Neural cell (in vitro differentiated cells): ENCODE results near the gene CHMP1A. TPM values are rescaled to one million over a fixed set of nuclear protein-coding genes. Genes with fewer than 3 reads are reported as not detected.

Experiments
- H2AFZ ChIP-seq: fragments of 200-600, 300-800 bp; sonication (generic), shearing (Covaris generic); 2 replicates; pipeline ENCODE4 v1.6.0; 2014; ENCODE audit warnings: low read depth, mild to moderate bottlenecking, antibody characterized with exemption, low read length, moderate library complexity
- H3F3A ChIP-seq: fragments of 200-600 bp; shearing (Covaris generic); 2 replicates; pipeline ENCODE4 v1.6.1; 2016; ENCODE audit warnings: mild to moderate bottlenecking, moderate library complexity, mixed read lengths, antibody characterized with exemption, low read length; ENCODE audit not compliant: insufficient read depth, poor library complexity, severe bottlenecking
- H3K27ac ChIP-seq: fragments of 200-600, 300-800 bp; sonication (generic), shearing (Covaris generic); 2 replicates; pipeline ENCODE4 v1.5.1; 2014; ENCODE audit warnings: mild to moderate bottlenecking, low read length, moderate library complexity
- H3K27me3 ChIP-seq: fragments of 300-800, 200-600 bp; sonication (generic), shearing (Covaris generic); 2 replicates; pipeline ENCODE4 v1.6.0; 2014; ENCODE audit warnings: mild to moderate bottlenecking, low read depth, low read length, moderate library complexity; ENCODE audit not compliant: insufficient read depth
- H3K36me3 ChIP-seq: fragments of 300-800, 200-600 bp; sonication (generic), shearing (Covaris generic); 2 replicates; pipeline ENCODE4 v1.5.1; 2014; ENCODE audit warnings: mild to moderate bottlenecking, antibody characterized with exemption, low read length, moderate library complexity; ENCODE audit not compliant: insufficient read depth
- H3K4me2 ChIP-seq: fragments of 300-800, 200-600 bp; sonication (generic), shearing (Covaris generic); 2 replicates; pipeline ENCODE4 v1.6.0; 2014; ENCODE audit warnings: mild to moderate bottlenecking, low read length
- H3K4me3 ChIP-seq: fragments of 300-800, 200-600 bp; sonication (generic), shearing (Covaris generic); 2 replicates; pipeline ENCODE4 v1.5.1; 2014; ENCODE audit warnings: mild to moderate bottlenecking, low read length, moderate library complexity
- H3K79me2 ChIP-seq: fragments of 200-600 bp; shearing (Covaris generic); replicated peaks from 2 replicates; pipeline ENCODE4 v1.6.0; 2014; ENCODE audit warnings: mild to moderate bottlenecking, low read length, moderate library complexity; ENCODE audit not compliant: insufficient read depth
- H3K9ac ChIP-seq: fragments of 300-800, 200-600 bp; sonication (generic), shearing (Covaris generic); 2 replicates; pipeline ENCODE4 v1.6.1; 2016; ENCODE audit warnings: mild to moderate bottlenecking, low read length, mixed read lengths
- H3K9me2 ChIP-seq: fragments of 200-600 bp; shearing (Covaris generic); 2 replicates; pipeline ENCODE4 v1.6.1; 2016; ENCODE audit warnings: mild to moderate bottlenecking, low read length, mixed read lengths; ENCODE audit not compliant: insufficient read depth
- H3K9me3 ChIP-seq: fragments of 200-600, 300-800 bp; sonication (generic), shearing (Covaris generic); 2 replicates; pipeline ENCODE4 v1.6.1; 2016; ENCODE audit warnings: mild to moderate bottlenecking, mixed run types, low read length, moderate library complexity, mixed read lengths
- H4K20me1 ChIP-seq: fragments of 200-600 bp; shearing (Covaris generic); 2 replicates; pipeline ENCODE4 v1.6.1; 2016; ENCODE audit warnings: mild to moderate bottlenecking, mixed run types; ENCODE audit not compliant: insufficient read depth
- EP300 ChIP-seq: fragments of 450-650 bp; conservative IDR thresholded peaks from 2 replicates; pipeline ENCODE4 v1.6.1; 2014; ENCODE audit warnings: antibody characterized with exemption, mild to moderate bottlenecking, moderate library complexity; ENCODE audit not compliant: poor library complexity, severe bottlenecking
- EZH2 ChIP-seq: fragments of 200-600, 300-800 bp; shearing (Covaris generic), sonication (generic); IDR thresholded peaks from 2 replicates; pipeline ENCODE4 v1.6.1; 2014; ENCODE audit warnings: antibody characterized with exemption, low read length, borderline replicate concordance, mild to moderate bottlenecking; ENCODE audit not compliant: insufficient read depth, poor library complexity, severe bottlenecking
- MXI1 ChIP-seq: fragments of 450-650 bp; conservative IDR thresholded peaks from 2 replicates; pipeline ENCODE4 v1.6.1; 2014; ENCODE audit warnings: antibody characterized with exemption, mild to moderate bottlenecking; ENCODE audit not compliant: poor library complexity, severe bottlenecking
- POLR2AphosphoS5 ChIP-seq: IDR thresholded peaks from 2 replicates; pipeline ENCODE4 v1.6.1; 2012
- RAD21 ChIP-seq: fragments of 450-650 bp; conservative IDR thresholded peaks from 2 replicates; pipeline ENCODE4 v1.6.1; 2014; ENCODE audit warnings: antibody characterized with exemption, mild to moderate bottlenecking, moderate library complexity
- SMC3 ChIP-seq: fragments of 450-650 bp; conservative IDR thresholded peaks from 2 replicates; pipeline ENCODE4 v1.6.1; 2014; ENCODE audit warnings: antibody characterized with exemption, mild to moderate bottlenecking, moderate library complexity; ENCODE audit not compliant: poor library complexity
- TAF1 ChIP-seq: IDR thresholded peaks from 2 replicates; pipeline ENCODE4 v1.6.1; 2012; ENCODE audit warnings: low read depth
- polyA plus RNA-seq: library from polyadenylated mRNA; depleted of rRNA; stranded (reverse); fragments of >200 nt; gene quantifications from 2 replicates; pipeline ENCODE4 v1.2.3, GENCODE V29; 2014
- TF ChIP-seq, protein P1 (sequence below): fragments of 450-650 bp; IDR thresholded peaks from 2 replicates; pipeline ENCODE4 v1.5.1; 2014; ENCODE audit warnings: antibody characterized with exemption, mild to moderate bottlenecking, moderate library complexity; ENCODE audit not compliant: poor library complexity, severe bottlenecking
- TF ChIP-seq, protein P2 (sequence below): IDR thresholded peaks from 2 replicates; pipeline ENCODE4 v1.6.1; 2012; ENCODE audit warnings: borderline replicate concordance

CHMP1A gene
- polyA plus RNA-seq, 1 donor from 2014 or later: 113 TPM

GRCh38 chr16:89689142-89689541, 31.6 kb upstream of the CHMP1A start:
- H3F3A ChIP-seq: no peaks in the 10 kb centered on the region
- H3K36me3 ChIP-seq: no peaks in the 10 kb centered on the region
- no peaks in the 10 kb centered on the region for H4K20me1 ChIP-seq
- H3K9me3 ChIP-seq: no peaks in the 10 kb centered on the region
- H3K27ac ChIP-seq: no peak overlapping the region
- no peak overlapping the region for H3K9ac ChIP-seq
- TF ChIP-seq, protein P1, sequence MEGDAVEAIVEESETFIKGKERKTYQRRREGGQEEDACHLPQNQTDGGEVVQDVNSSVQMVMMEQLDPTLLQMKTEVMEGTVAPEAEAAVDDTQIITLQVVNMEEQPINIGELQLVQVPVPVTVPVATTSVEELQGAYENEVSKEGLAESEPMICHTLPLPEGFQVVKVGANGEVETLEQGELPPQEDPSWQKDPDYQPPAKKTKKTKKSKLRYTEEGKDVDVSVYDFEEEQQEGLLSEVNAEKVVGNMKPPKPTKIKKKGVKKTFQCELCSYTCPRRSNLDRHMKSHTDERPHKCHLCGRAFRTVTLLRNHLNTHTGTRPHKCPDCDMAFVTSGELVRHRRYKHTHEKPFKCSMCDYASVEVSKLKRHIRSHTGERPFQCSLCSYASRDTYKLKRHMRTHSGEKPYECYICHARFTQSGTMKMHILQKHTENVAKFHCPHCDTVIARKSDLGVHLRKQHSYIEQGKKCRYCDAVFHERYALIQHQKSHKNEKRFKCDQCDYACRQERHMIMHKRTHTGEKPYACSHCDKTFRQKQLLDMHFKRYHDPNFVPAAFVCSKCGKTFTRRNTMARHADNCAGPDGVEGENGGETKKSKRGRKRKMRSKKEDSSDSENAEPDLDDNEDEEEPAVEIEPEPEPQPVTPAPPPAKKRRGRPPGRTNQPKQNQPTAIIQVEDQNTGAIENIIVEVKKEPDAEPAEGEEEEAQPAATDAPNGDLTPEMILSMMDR: no peak
- TF ChIP-seq EZH2: no peak
- no peak for TF ChIP-seq SMC3
- no peak for TF ChIP-seq EP300
- TF ChIP-seq RAD21: no peak
- TF ChIP-seq POLR2AphosphoS5: no peak
- TF ChIP-seq, protein P2, sequence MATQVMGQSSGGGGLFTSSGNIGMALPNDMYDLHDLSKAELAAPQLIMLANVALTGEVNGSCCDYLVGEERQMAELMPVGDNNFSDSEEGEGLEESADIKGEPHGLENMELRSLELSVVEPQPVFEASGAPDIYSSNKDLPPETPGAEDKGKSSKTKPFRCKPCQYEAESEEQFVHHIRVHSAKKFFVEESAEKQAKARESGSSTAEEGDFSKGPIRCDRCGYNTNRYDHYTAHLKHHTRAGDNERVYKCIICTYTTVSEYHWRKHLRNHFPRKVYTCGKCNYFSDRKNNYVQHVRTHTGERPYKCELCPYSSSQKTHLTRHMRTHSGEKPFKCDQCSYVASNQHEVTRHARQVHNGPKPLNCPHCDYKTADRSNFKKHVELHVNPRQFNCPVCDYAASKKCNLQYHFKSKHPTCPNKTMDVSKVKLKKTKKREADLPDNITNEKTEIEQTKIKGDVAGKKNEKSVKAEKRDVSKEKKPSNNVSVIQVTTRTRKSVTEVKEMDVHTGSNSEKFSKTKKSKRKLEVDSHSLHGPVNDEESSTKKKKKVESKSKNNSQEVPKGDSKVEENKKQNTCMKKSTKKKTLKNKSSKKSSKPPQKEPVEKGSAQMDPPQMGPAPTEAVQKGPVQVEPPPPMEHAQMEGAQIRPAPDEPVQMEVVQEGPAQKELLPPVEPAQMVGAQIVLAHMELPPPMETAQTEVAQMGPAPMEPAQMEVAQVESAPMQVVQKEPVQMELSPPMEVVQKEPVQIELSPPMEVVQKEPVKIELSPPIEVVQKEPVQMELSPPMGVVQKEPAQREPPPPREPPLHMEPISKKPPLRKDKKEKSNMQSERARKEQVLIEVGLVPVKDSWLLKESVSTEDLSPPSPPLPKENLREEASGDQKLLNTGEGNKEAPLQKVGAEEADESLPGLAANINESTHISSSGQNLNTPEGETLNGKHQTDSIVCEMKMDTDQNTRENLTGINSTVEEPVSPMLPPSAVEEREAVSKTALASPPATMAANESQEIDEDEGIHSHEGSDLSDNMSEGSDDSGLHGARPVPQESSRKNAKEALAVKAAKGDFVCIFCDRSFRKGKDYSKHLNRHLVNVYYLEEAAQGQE: no peak
- TF ChIP-seq MXI1: no peak
- no peak overlapping the region for H2AFZ ChIP-seq
- H3K9me2 ChIP-seq: no peaks in the 10 kb centered on the region
- H3K79me2 ChIP-seq: no peaks in the 10 kb centered on the region
- H3K4me2 ChIP-seq: no peak overlapping the region
- H3K27me3 ChIP-seq: no peaks in the 10 kb centered on the region
- no peak overlapping the region for H3K4me3 ChIP-seq

DNA sequence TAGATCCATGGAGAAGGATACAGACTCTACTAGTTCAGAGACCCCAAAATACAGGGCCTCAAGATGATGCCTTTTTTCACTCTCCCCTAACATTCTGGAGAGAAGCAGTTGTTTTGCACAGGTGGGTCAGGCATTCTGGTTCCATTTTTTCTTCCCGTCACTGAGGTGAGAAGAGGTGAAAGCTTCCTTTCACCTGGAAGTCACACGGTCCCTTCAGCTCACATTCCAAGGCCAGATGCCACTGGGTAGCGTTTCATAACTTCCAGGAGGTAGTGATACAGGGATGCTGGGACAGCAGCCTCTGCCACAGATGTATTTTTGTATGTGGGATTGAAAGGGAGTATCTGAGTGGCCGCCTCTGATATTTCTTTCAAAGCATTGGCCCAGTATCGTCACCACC, 30.9 kb upstream of the CHMP1A start:
- H3K36me3 ChIP-seq: no peaks in the 10 kb centered on the region
- H3K9ac ChIP-seq: no peak overlapping the region
- no peak overlapping the region for H3K27ac ChIP-seq
- H3K4me2 ChIP-seq: no peak overlapping the region
- TF ChIP-seq, protein P1: no peak
- TF ChIP-seq RAD21 (no peak), TAF1 (no peak), EP300 (no peak), EZH2 (no peak), MXI1 (no peak), POLR2AphosphoS5 (no peak), SMC3 (no peak)
- TF ChIP-seq, protein P2: no peak
- no peaks in the 10 kb centered on the region for H3K79me2 ChIP-seq
- no peak overlapping the region for H3K4me3 ChIP-seq
- H3K9me2 ChIP-seq: no peaks in the 10 kb centered on the region
- H2AFZ ChIP-seq: no peak overlapping the region
- H3K27me3 ChIP-seq: no peaks in the 10 kb centered on the region
- no peaks in the 10 kb centered on the region for H3F3A ChIP-seq
- no peaks in the 10 kb centered on the region for H3K9me3 ChIP-seq
- H4K20me1 ChIP-seq: no peaks in the 10 kb centered on the region
